HG03039 (cell line): ENCODE results near the gene TPST2.

Experiments
- ATAC-seq: cut with Tn5 transposase; IDR thresholded peaks from one replicate; pipeline ENCODE4 v1.9.1; 2021; ENCODE audit warnings: mild to moderate bottlenecking, moderate library complexity; ENCODE audit not compliant: unreplicated experiment

Gene TPST2

GRCh38 chr22:26581633-26582168, 8.2 kb downstream of the TPST2 start:
- no peak for ATAC-seq

GRCh38 chr22:26581026-26581425, 8.9 kb downstream of the TPST2 start:
- ATAC-seq = no peak

- no peak for ATAC-seq
These were observed 9.5 kb downstream of the TPST2 start for GRCh38 chr22:26580240-26580962.

DNA sequence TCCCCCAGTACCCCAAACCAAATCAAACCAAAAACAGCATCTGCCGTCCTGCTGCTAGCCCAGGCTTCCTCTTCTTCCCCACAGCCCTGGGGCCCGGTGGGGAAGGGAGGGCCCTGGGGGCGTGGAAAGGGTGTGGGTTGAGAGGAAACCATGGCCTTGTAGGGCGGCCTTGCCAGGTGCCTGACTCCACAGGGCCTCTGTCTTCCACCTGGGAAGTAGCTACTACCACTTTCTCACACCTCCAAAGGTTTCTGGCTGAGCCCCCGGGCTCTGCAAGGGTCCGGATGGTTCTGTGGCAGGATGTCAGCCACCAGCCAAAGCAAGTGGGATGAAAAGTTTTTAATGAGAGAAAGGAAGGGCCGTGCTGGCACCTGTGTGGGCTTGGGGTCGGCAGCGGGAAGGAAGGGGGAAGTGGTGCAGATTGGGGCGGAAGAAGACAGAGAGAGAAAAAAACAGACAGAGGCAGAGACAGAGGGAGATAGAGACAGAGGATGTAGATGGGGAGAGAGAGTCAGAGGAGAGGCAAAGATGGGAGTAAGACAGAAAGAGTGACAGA, 10.5 kb downstream of the TPST2 start:
- ATAC-seq = peak; percentile 49

GRCh38 chr22:26577081-26577480, 12.9 kb downstream of the TPST2 start:
- no peak for ATAC-seq

DNA sequence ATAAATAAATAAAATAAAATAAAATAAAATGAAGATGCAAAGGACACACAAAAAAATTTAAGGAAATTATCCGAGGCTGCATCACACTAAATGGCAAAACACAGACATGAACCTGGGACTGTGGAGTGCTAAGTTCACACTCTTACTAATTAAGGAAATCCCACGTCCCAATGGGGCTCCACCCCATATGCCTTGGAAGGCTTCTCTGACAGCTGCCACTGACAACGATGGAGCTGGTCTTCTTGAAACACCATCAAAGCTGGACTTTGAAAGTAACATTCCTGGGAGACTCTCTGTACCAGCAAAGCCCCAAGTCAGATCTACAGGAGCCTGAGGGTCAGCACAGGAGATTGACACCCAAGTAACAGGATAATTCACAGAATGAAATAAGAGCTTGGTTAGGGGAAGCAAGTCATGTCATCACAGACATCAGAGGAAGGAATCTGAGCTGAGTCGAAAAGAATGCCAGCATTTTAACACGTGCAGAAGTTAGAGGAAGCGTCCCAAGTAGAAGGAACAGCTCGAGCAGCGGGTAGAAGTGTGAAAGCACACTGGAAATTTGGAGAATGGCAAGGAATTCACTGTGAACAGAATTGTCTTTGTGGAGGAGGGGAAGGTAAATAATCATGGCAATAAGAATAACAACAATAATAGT, 13.8 kb downstream of the TPST2 start:
- no peak for ATAC-seq

- no peak for ATAC-seq
These were observed 15.8 kb downstream of the TPST2 start for GRCh38 chr22:26574001-26574723.

- ATAC-seq = no peak
These were observed 16.8 kb downstream of the TPST2 start for GRCh38 chr22:26573026-26573662.

DNA sequence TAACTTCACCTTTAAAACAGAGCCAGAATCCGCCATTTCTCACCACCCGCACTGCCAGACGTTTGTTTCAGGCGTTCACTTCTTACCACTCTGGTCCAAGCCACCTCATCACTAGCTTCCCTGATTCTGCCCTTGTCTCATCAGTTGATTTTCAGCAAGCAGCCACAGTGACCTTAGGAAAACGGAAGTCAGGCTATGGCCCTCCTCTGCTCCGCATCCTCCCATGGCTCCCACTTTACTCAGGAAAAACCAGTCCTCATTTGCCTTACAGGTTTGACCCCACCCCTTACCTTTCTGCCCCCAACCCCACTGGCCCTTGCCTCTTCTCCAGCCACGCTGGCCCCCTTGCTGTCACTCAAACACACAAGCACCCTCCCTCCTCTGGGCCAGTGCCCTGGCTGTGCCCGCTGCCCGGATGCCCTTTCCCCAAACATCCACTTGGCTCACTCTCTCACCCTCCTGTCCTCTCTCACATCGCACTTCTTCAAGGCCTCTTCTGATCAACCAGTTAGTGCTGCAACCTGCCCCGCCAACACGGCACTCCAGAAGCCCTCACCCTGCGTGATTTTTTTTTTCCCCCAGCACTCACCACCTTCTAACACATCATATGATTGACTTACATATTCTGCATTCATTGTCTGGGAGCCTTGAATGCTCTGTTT, 18.9 kb downstream of the TPST2 start:
- no peak for ATAC-seq

DNA sequence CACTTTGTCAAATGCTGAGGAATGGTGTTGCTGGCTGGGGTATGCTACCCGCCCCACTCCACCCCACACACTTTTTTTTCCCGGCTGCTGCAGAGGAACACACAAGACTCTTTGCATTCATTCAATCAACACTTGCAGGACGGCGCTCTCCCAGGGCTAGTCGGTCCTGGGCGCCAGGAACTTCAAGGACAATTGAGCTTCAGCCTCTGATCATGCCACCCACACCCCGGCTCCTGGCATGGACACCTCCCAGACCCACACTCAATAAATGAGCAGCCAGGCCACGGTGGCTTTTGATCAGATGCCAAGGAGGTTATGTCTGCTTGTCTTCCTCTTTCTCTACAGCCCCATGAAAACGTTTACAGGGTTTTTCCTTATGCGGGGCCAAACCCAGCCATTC, 19.8 kb downstream of the TPST2 start:
- ATAC-seq = no peak

DNA sequence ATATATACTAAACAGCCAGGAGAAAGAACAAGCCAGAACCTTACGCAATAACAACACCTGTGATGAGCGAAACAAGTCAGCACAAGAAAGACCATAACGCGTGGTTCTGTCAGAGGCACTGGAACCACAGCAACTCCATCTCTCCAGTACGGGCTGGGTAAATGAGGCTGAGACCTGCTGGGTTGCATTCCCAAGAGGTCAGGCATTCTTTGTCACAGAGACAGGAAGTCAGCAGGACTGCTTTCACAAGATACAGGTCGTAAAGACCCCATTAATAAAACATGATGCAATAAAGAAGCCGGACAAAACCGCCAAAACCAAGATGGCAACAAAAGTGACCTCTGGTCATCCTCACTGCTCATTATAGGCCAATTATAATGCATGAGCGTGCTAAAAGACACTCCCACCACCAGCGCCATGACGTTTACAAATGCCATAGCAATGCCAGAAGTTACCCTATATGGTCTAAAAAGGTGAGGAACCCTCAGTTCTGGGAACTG, 21.7 kb downstream of the TPST2 start:
- no peak for ATAC-seq

DNA sequence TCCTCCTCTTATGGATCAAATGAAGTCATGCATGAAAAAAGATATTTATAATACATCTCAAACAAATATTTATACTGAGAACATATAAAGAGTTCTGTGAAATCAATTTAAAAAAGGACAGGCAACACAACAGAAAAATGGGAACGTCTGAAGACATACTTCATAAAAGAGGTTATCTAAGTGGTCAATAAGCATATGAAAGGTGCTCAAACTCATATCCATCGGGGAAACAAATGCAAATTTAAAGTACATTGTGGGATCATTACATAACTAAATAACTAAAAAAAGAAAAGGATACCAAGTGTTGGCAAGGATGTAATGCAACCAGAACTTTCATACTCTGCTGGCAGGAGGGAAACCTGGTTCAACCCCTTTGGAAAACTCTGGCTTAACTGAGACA, 22.3 kb downstream of the TPST2 start:
- no peak for ATAC-seq

GRCh38 chr22:26566994-26567393, 22.9 kb downstream of the TPST2 start:
- no peak for ATAC-seq

GRCh38 chr22:26565889-26566288, 24.0 kb downstream of the TPST2 start:
- no peak for ATAC-seq

- ATAC-seq = no peak
These were observed 24.8 kb downstream of the TPST2 start for GRCh38 chr22:26565181-26565580.

DNA sequence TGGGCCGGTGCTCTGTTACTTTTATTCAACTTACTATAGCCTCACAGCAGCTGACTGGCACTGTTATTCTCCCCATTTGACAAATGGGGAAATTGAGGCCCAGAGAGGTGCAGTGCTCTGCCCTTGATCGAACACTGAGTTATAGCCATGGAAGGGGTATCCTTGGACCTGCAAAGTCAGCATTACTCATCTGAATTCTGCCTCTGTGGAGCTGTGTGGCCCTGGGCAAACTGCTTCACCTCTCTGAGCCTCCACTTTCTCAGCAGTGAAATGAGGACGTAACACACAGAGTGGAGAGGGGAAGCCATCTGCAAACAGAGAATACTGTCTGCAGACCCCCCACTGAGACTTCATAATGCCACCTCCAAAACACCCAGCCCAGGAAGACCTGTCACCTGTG, 25.3 kb downstream of the TPST2 start:
- no peak for ATAC-seq

- ATAC-seq = no peak
These were observed 25.8 kb downstream of the TPST2 start for GRCh38 chr22:26564181-26564580.

GRCh38 chr22:26563022-26563421, 26.9 kb downstream of the TPST2 start:
- no peak for ATAC-seq

- no peak for ATAC-seq
These were observed 28.0 kb downstream of the TPST2 start for GRCh38 chr22:26561756-26562417.
